Endodermal cell (in vitro differentiated cells): ENCODE data around the gene ARL3. TPM values are rescaled to one million over a fixed set of nuclear protein-coding genes. Genes with fewer than 3 reads are reported as not detected.

ENCODE experiments used
- DNase-seq: peaks from one replicate; pipeline ENCODE4 v3.0.0-alpha.2; 2017
- H3K27ac ChIP-seq: 2 replicates; pipeline ENCODE4 v1.5.1; 2013; ENCODE audit warnings: mild to moderate bottlenecking, low read depth, low read length, moderate library complexity
- H3K27me3 ChIP-seq: 2 replicates; pipeline ENCODE4 v1.6.1; 2013; ENCODE audit warnings: mild to moderate bottlenecking, low read length, moderate library complexity; ENCODE audit not compliant: insufficient read depth, control insufficient read depth, poor library complexity, severe bottlenecking
- H3K36me3 ChIP-seq: 2 replicates; pipeline ENCODE4 v1.7.0; 2013; ENCODE audit warnings: mild to moderate bottlenecking, low read length, moderate library complexity; ENCODE audit not compliant: control insufficient read depth, insufficient read depth
- H3K4me1 ChIP-seq: one replicate; pipeline ENCODE4 v1.7.0; 2013; ENCODE audit warnings: low read length; ENCODE audit not compliant: control insufficient read depth, insufficient read depth
- H3K4me3 ChIP-seq: 2 replicates; pipeline ENCODE4 v1.5.1; 2013; ENCODE audit warnings: mild to moderate bottlenecking, low read length, moderate library complexity
- H3K9ac ChIP-seq: 2 replicates; pipeline ENCODE4 v1.6.1; 2013; ENCODE audit warnings: mild to moderate bottlenecking, low read length, moderate library complexity; ENCODE audit not compliant: poor library complexity, severe bottlenecking; ENCODE audit errors: extremely low read depth
- H3K9me3 ChIP-seq: 2 replicates; pipeline ENCODE4 v1.6.1; 2013; ENCODE audit warnings: mild to moderate bottlenecking, low read length, moderate library complexity; ENCODE audit not compliant: control insufficient read depth
- H3K27ac Mint-ChIP-seq: 2 replicates; pipeline ENCODE4 v1.8.0; 2020; ENCODE audit warnings: mixed read lengths
- H3K27me3 Mint-ChIP-seq: 2 replicates; pipeline ENCODE4 v1.8.0; 2021; ENCODE audit warnings: mild to moderate bottlenecking, mixed read lengths; ENCODE audit not compliant: insufficient read depth
- H3K36me3 Mint-ChIP-seq: 2 replicates; pipeline ENCODE4 v1.8.0; 2020; ENCODE audit warnings: low read depth, mixed read lengths
- H3K4me1 Mint-ChIP-seq: 2 replicates; pipeline ENCODE4 v1.8.0; 2020; ENCODE audit warnings: mixed read lengths
- H3K4me3 Mint-ChIP-seq: 2 replicates; pipeline ENCODE4 v1.8.0; 2020; ENCODE audit warnings: mild to moderate bottlenecking, moderate library complexity, mixed read lengths
- H3K9me3 Mint-ChIP-seq: 2 replicates; pipeline ENCODE4 v1.8.0; 2020; ENCODE audit warnings: mild to moderate bottlenecking, mixed read lengths
- CTCF ChIP-seq: fragments of 200-600 bp; sonication (generic); conservative IDR thresholded peaks from 2 replicates; pipeline ENCODE4 v1.5.0; 2021; ENCODE audit warnings: antibody characterized with exemption, mild to moderate bottlenecking
- WGBS, 2 experiments: methylation state at CpG; one replicate each; pipeline versions ENCODE4 v1.1.5 to v1.1.7; 2013; ENCODE audit warnings: missing lambda C conversion rate in 2 of 2, mixed read lengths in 1 of 2; ENCODE audit not compliant: insufficient coverage in 1 of 2, insufficient read length in 1 of 2; 5-methylcytosine and 5-hydroxymethylcytosine counted together
- total RNA-seq, 2 donors: library from RNA; stranded (reverse); fragmentation: NEBNext Ultra II Directional in 1 of 2; extraction: Animal tissue kit (Norgen Biotek cat#: 25700) in 1 of 2; gene quantifications; 2 replicates in 1 of 2; 3 replicates in 1 of 2; pipeline ENCODE4 v1.2.1, GENCODE V29; 2021

The ARL3 gene
- total RNA-seq, 2 donors from 2014 or later = 20.3 to 25.6 TPM

- Mint-ChIP-seq H3K36me3 (no peaks in the 10 kb centered on the region), H3K9me3 (no peaks in the 10 kb centered on the region), H3K4me1 (peaks cover 21% of the 10 kb centered on the region), H3K4me3 (peak overlapping the region; percentile 85), H3K27me3 (no peaks in the 10 kb centered on the region), H3K27ac (peak overlapping the region; percentile 97)
- WGBS, 2 experiments = 0% methylated on average over 13 to 43 of the region's 45 CpGs
- H3K9ac ChIP-seq = peak overlapping the region; percentile 85
- H3K9me3 ChIP-seq = no peaks in the 10 kb centered on the region
- DNase-seq = peak; percentile 81
- H3K27me3 ChIP-seq = no peaks in the 10 kb centered on the region
- H3K4me3 ChIP-seq = peak overlapping the region; percentile 82
- peak overlapping the region; percentile 94 for H3K27ac ChIP-seq
- H3K4me1 ChIP-seq = peaks cover 5% of the 10 kb centered on the region
- no peak for TF ChIP-seq CTCF
- H3K36me3 ChIP-seq = no peaks in the 10 kb centered on the region
Observed at GRCh38 chr10:102642736-102643335, 71.4 kb downstream of the ARL3 start.

GRCh38 chr10:102641880-102642735 lies 72.1 kb downstream of the ARL3 start:
- WGBS, 2 experiments = 0% methylated on average over 8 to 77 of the region's 77 CpGs
- H3K9me3 ChIP-seq = no peaks in the 10 kb centered on the region
- H3K27ac Mint-ChIP-seq = peak overlapping the region; percentile 93
- DNase-seq = peak; percentile 99
- H3K4me1 Mint-ChIP-seq = peaks cover 20% of the 10 kb centered on the region
- H3K4me1 ChIP-seq = no peaks in the 10 kb centered on the region
- no peaks in the 10 kb centered on the region for H3K27me3 ChIP-seq
- peak overlapping the region; percentile 85 for H3K4me3 Mint-ChIP-seq
- H3K27me3 Mint-ChIP-seq = no peaks in the 10 kb centered on the region
- no peak for TF ChIP-seq CTCF
- H3K36me3 Mint-ChIP-seq = no peaks in the 10 kb centered on the region
- peak overlapping the region; percentile 94 for H3K27ac ChIP-seq
- H3K9ac ChIP-seq = peak overlapping the region; percentile 85
- no peaks in the 10 kb centered on the region for H3K9me3 Mint-ChIP-seq
- H3K4me3 ChIP-seq = peak overlapping the region; percentile 82
- no peaks in the 10 kb centered on the region for H3K36me3 ChIP-seq

- Histone ChIP-seq H3K9me3 (no peaks in the 10 kb centered on the region), H3K9ac (peak overlapping the region; percentile 40), H3K36me3 (no peaks in the 10 kb centered on the region), H3K4me3 (peak overlapping the region; percentile 82), H3K27me3 (no peaks in the 10 kb centered on the region), H3K4me1 (no peaks in the 10 kb centered on the region), H3K27ac (peak overlapping the region; percentile 42)
- Mint-ChIP-seq H3K9me3 (no peaks in the 10 kb centered on the region), H3K27ac (peak overlapping the region; percentile 93), H3K4me1 (peaks cover 13% of the 10 kb centered on the region), H3K27me3 (no peaks in the 10 kb centered on the region), H3K4me3 (peak overlapping the region; percentile 85), H3K36me3 (no peaks in the 10 kb centered on the region)
- no peak for DNase-seq
- 44 to 46% methylated on average over 6 of the region's 7 CpGs for WGBS, 2 experiments
- no peak for TF ChIP-seq CTCF
Observed at GRCh38 chr10:102641402-102641801, 72.8 kb downstream of the ARL3 start.
